GM18951 (cell line): ENCODE data around the gene USP46.

Source experiments
- POLR2A ChIP-seq: IDR thresholded peaks from 4 replicates; pipeline ENCODE4 v1.6.1; 2011; ENCODE audit warnings: mild to moderate bottlenecking; ENCODE audit not compliant: insufficient read length, insufficient read depth; ENCODE audit errors: extremely low read depth
- in situ Hi-C: fragments of 300-500 bp; cut with MboI; formaldehyde crosslinking; loops from one replicate; pipeline ENCODE4 v1.12.0; 2022; ENCODE audit warnings: low sequenced_read_pairs, mixed read lengths, inconsistent platforms; ENCODE audit not compliant: unreplicated experiment

Gene USP46

DNA sequence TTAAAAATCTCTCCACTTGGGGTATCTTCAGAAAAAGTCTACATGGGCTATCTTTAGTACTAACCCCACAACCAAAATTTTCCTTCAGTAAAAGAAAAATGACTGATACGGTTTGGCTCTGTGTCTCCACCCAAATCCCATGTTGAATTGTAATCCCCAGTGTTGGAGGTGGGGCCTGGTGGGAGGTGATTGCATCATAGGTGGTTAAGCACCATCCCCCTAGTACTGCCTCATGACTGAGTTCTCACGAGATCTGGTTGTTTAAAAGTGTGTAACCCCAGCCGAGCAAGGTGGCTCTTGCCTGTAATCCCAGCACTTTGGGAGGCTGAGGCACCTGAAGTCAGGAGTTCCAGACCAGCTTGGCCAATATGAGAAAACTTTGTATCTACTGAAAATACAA is 66.8 kb downstream of the USP46 start:
- in situ Hi-C loops, result no loop called here
- TF ChIP-seq POLR2A, result no peak

DNA sequence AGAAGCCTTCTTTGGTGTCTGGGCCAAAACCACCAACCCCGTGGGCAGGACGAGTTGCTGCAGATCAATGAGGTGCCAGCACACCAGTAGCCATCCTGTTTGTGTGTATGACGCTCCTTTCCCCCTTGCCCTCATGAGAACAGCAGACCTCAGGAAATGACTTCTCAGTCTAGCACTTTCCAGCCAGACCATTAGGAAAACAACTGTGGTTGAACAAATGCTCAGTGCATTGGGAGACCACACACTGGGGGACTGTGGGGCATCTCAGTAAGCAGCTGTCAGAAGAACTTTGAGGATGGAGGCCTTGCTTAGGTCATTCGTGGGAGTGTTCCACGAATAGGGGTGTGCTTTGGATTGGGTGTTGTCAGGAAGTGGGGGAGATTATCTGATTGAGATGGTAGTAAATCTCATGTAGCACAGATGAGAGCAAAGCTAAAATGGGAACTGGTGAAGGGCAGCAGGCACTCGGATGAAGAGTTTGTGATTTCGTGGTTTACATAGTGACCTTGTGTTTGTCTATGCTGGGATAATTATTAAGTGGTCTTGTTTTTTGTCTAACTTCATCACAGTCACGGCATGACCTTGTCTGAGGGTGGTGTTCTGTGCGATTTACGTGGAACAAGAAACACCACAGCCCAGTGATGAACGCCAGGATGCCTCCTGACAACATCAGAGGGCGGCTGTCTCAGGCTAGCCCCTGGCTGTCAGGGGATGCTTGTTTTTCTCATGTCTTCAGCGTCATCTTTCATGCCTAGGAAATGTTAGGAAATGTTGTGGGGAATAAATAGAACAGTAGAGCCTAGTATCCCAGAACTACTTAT is 70.1 kb downstream of the USP46 start:
- in situ Hi-C loops, result no loop called here
- TF ChIP-seq POLR2A, result no peak

DNA sequence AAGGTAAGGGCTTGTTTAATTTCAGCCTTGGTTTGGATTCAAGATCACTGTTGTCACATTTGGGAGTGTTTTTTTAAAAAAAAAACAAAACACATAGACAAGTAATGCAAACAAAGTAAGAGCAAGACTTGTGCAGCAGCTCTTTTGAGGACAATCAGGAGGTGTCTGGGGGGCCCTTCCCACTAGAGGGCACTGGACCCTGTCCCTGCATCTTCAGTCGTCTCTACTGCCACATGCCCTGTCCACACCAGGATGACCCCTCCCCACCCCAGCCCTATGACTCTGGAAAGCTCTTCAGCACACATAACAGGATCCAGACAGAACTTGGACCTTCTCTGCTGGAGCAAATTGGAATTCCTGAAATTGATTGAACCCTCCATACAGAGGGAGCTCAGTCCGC is 71.0 kb downstream of the USP46 start:
- in situ Hi-C loops, result no loop called here
- TF ChIP-seq POLR2A, result no peak

DNA sequence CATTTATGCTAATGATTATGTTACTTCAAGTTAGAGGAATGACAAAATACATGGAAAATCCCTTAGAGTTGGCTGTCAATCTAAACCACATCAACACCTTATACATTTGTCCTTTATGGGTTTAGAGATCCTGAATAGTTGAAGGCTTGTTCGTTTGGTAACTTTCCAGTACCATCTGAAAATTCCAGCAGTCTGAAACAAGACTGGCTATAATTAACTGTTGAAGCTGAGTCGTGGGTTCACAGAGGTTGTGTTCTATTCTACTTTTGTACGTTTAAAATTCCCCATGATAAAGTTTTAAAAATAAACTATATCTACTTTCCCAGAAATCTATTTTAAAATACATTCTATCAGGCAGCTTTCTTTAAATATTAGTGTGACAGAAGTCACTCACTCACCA is 73.0 kb downstream of the USP46 start:
- TF ChIP-seq POLR2A, result no peak
- in situ Hi-C loops, result no loop called here

DNA sequence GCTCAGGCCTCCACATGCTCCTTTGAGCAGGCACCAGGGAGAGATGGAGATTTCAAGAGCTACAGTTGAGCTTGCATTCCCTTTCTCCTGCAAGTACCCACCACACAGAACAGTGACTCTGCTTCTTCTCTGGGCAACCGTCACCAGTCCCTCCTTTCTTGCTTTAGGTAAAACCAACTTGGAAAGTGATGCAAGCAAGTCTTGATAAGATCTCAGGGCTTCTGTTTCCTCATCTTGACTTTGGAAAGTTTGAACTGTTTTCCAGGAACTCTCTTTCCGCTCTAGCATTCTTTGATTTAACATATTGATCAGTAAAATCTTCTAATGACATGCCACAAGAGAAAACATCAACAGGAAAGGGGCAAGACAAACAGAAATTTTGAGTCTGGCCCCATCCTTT is 73.7 kb downstream of the USP46 start:
- in situ Hi-C loops, result no loop called here
- no peak for TF ChIP-seq POLR2A

DNA sequence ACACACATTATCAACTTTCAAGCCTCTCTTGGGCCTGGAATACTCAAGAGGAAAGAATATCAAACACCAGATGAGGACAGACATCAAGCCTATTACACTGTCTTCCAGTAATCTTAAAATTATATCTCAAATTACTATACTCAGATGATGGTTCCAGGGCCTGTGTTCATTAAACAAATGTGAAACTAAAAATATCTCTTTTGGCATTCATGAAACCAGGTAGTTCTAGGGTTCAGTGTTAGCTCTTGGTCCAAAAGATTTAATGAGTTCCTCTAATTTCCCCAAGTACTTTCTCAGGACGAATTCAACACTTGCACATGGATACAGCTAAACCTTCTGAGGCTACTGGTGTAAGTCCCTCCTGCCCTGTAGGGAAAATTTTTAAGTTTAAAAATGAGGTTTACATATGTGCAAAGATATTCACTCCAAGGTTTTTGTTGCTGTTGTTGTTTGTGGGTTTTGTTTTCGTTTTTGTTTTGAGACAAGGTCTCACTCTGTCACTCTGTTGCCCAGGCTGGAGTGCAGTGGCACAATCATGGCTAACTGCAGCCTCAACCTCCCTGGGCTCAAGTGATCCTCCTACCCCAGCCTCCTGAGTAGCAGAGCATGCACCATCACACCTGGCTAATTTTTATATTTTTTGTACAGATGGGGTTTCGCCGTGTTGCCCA is 79.4 kb downstream of the USP46 start:
- in situ Hi-C loops, result no loop called here
- TF ChIP-seq POLR2A, result no peak

DNA sequence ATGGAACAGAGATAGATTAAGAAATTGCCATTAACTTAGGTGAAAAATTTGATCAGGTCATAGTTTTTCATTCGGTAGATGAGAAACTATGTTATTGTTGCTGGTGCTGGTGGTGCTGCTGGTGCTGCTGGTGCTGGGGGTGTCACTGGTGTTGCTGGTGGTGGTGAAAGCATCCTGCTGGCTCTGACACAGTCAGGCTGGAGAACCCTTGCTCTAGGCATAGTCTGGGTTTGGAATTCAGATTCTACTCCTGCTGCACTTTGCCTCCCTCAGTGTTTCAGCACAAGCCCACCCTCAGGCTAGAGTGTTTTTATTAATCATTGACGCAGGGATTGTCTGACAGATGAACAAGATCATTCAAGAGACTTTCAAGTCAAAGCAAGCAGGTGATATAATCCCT is 80.2 kb downstream of the USP46 start:
- TF ChIP-seq POLR2A, result no peak
- in situ Hi-C loops, result no loop called here

DNA sequence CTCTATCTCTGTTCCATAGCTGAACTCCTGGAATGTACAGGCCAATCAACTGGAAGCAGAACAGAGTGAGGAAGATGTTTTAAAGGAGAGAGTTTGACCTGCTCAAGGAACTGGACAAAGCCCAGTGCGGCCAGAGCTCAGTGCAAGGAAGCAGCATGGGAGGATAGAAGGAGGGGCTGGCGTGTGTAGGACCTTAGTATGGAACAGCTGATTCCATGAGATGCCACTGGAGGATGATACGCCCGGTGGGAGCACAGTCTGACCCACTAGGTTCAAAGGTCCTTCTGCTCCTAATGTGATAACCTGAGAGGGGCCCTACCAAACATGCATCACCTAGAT is 81.5 kb downstream of the USP46 start:
- in situ Hi-C loops, result no loop called here
- no peak for TF ChIP-seq POLR2A

DNA sequence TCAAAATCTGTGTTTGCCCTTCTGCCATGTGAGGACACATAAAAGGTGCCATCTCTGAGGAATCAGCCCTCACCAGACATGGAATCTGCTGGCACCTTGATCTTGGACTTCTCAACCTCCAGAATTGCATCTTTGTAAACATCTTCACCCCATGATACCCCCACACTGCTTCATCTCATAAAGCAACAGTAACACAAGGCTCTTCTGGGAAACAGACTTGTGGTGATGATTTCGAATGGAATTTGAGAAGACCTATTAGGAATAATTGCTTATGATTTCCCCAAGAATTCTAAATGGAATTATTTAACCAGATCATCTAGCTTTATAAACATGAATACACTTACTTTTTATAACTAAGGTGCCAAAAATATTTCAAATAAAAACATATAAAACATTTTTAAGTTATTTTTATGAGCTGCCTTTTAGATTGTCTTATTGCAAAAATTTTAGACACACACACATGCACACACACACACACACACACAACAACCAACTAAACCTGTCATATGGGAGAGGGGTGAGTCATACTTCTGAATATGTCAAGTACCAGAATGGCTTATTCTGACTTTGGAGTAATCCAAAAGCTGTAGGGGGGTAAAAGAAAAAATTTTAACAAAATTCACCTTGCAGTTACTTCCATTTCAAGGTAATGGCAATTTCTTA is 82.0 kb downstream of the USP46 start:
- in situ Hi-C loops, result no loop called here
- no peak for TF ChIP-seq POLR2A

DNA sequence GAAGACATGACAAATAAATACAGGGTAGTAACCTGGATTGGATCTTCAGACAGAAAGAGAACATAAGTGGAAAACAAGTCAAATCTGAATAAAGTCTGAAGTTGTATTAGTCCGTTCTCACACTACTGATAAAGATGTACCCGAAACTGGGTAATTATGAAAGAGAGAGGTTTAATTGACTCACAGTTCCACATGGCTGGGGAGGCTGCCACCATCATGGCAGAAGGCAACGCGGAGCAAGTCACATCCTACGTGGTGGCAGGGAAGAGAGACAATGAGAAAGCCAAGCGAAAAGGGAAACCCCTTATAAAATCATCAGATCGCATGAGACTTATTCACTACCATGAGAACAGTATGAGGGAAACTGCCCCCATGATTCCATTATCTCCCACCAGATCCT is 82.8 kb downstream of the USP46 start:
- in situ Hi-C loops, result no loop called here
- no peak for TF ChIP-seq POLR2A

DNA sequence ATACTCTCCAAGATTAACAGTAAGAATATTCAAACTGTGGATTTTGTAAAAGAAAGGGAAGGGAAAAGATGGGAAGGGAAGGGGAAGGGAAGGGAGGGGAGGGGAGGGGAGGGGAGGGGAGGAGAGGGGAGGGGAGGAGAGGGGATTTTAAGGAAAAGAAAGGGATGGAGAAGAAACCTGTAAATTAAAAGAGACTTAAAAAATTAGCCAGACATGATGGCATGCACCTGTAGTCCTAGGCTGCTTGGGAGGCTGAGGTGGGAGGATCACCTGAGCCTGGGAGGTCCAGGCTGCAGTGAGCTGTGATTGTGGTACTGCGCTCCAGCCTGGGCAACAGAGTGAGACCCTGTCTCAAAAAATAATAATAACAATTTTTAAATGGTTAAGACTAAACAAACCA is 83.7 kb downstream of the USP46 start:
- no peak for TF ChIP-seq POLR2A

DNA sequence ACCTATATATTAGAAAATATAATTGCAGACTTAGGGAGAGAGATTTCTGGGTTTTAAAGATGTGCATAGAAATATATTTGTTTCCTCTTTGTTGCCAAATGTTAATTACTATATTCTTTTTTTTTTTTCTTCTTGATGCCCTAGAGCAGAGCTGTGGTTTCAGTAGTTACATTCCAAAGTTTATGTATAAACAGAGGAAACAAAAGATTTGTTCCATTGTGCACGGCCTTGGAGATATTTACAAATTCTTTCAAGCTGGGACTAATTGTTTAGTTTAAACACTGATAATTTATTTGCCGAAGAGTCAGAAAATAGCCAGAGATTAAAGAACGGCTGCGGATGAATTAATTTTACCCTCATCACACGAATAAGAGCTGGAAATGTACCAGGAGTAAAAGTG is 85.1 kb downstream of the USP46 start:
- in situ Hi-C loops, result no loop called here
- no peak for TF ChIP-seq POLR2A

More for the DNA sequence above, 83.7 kb downstream of the USP46 start:
- in situ Hi-C loops, result no loop called here

DNA sequence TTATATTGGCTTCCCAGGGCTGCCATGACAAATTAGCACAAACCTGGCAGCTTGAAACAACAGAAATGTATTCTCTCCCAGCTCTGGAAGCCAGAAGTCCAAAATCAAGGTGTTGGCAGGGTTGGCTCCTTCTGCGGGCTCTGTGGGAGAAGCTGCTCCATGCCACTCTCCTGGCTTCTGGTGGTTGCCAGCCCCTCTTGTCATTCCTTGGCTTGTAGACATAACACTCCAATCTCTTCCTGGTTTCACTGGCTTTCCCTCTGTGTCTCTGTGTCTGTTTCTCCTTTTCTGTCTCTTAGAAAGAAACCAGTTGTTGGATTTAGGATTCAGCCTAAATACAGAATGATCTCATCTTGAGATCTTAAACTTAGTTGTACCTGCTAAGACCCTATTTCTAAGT is 85.5 kb downstream of the USP46 start:
- in situ Hi-C loops, result no loop called here
- TF ChIP-seq POLR2A, result no peak
